Gastrocnemius medialis (tissue), 4 donors: ENCODE measurements around the gene LARP4.

ENCODE experiments used
- POLR2A ChIP-seq, 2 donors: fragments of 450-650 bp; IDR thresholded peaks; one replicate each; pipeline ENCODE4 v1.6.1; 2017; ENCODE audit warnings: antibody characterized with exemption in 2 of 2, mild to moderate bottlenecking in 2 of 2, moderate library complexity in 2 of 2
- TF ChIP-seq, protein P1 (sequence below), 5 experiments: fragments of 450-650 bp in 3 of 5; fragments of 200-600 bp in 2 of 5; sonication (generic) in 2 of 5; IDR thresholded peaks in 4 of 5; conservative IDR thresholded peaks in 1 of 5; 1 replicate in 4 of 5; 2 replicates in 1 of 5; pipeline ENCODE4 v1.5.1; 2016 to 2019; ENCODE audit warnings: antibody characterized with exemption in 5 of 5, mild to moderate bottlenecking in 3 of 5, moderate library complexity in 3 of 5

DNA sequence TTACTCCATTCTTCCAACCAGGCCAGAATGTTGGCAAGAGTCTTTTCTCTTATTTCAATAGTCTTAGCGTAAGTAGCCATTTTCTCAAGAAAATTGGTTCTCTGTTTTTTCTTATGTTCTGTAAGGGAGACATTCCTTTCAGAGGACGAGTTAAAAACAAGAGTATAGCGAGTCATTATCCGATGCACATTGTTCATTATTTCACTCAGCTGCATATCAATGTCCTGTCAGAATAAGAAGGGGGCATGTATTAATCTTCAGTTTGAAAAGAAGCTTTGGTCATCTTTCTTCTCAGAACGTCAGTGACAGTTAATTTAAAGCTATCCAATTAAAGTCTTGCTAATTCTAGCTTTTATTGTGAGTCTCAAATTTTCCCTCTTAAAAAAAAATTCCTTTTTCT, 37.5 kb upstream of the LARP4 start:
- TF ChIP-seq, protein P1, sequence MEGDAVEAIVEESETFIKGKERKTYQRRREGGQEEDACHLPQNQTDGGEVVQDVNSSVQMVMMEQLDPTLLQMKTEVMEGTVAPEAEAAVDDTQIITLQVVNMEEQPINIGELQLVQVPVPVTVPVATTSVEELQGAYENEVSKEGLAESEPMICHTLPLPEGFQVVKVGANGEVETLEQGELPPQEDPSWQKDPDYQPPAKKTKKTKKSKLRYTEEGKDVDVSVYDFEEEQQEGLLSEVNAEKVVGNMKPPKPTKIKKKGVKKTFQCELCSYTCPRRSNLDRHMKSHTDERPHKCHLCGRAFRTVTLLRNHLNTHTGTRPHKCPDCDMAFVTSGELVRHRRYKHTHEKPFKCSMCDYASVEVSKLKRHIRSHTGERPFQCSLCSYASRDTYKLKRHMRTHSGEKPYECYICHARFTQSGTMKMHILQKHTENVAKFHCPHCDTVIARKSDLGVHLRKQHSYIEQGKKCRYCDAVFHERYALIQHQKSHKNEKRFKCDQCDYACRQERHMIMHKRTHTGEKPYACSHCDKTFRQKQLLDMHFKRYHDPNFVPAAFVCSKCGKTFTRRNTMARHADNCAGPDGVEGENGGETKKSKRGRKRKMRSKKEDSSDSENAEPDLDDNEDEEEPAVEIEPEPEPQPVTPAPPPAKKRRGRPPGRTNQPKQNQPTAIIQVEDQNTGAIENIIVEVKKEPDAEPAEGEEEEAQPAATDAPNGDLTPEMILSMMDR (IDR thresholded peaks at IDR 0.05 in 4 of 5, conservative IDR thresholded peaks at IDR 0.05 in 1 of 5) = no peak
- TF ChIP-seq POLR2A (IDR thresholded peaks at IDR 0.05) = no peak
